Stomach (tissue), 9 donors: Measurements from ENCODE around the gene KIFAP3. TPM values are rescaled to one million over a fixed set of nuclear protein-coding genes. Genes with fewer than 3 reads are reported as not detected.
A peak's percentile ranks its signal among the peaks of the same experiment; 100 is the strongest.
"Not testable (repeated sequence)": the region's sequence is repeated elsewhere in the genome, so short reads cannot be mapped to it uniquely, and the experiment has no call there.

Experiments used
- DNase-seq, 2 donors: peaks; one replicate each; pipeline versions ENCODE4 v3.0.0 to v3.0.0-alpha.2; 2013 to 2019
- H3K27ac ChIP-seq, 5 donors: fragments of 200-600 bp in 4 of 5; sonication (generic) in 4 of 5; one replicate each; pipeline ENCODE4 v1.5.1; 2013 to 2019; ENCODE audit warnings: mild to moderate bottlenecking in 1 of 5, moderate library complexity in 1 of 5
- H3K27me3 ChIP-seq, 3 donors: fragments of 200-600 bp; sonication (generic); one replicate each; pipeline ENCODE4 v1.5.1; 2017 to 2019; ENCODE audit warnings: mixed run types in 1 of 3
- H3K36me3 ChIP-seq, 4 donors: fragments of 200-600 bp; sonication (generic); 1 replicate in 3 of 4; 2 replicates in 1 of 4; pipeline ENCODE4 v1.5.1; 2016 to 2019
- H3K4me1 ChIP-seq, 4 donors: fragments of 200-600 bp; sonication (generic); one replicate each; pipeline ENCODE4 v1.5.1; 2016 to 2019
- H3K4me3 ChIP-seq, 4 donors: fragments of 200-600 bp; sonication (generic) in 3 of 4; one replicate each; pipeline ENCODE4 v1.5.1; 2016 to 2019; ENCODE audit warnings: mild to moderate bottlenecking in 1 of 4
- H3K9me3 ChIP-seq, 4 donors: fragments of 200-600 bp; sonication (generic); one replicate each; pipeline ENCODE4 v1.5.1; 2016 to 2019
- CTCF ChIP-seq, 7 experiments: fragments of 450-650 bp in 4 of 7; fragments of 200-600 bp in 3 of 7; sonication (generic) in 3 of 7; IDR thresholded peaks; one replicate each; pipeline ENCODE4 v1.5.1; 2016 to 2019; ENCODE audit warnings: antibody characterized with exemption in 7 of 7, control low read depth in 2 of 7, mild to moderate bottlenecking in 1 of 7
- EP300 ChIP-seq: sonication (generic); formaldehyde crosslinking; IDR thresholded peaks from one replicate; pipeline ENCODE4 v1.6.1; 2017; ENCODE audit warnings: antibody characterized with exemption
- POLR2A ChIP-seq, 4 donors: fragments of 450-650 bp; IDR thresholded peaks; one replicate each; pipeline ENCODE4 v1.6.1; 2016; ENCODE audit warnings: antibody characterized with exemption in 4 of 4, control low read depth in 2 of 4, mild to moderate bottlenecking in 1 of 4, moderate library complexity in 1 of 4
- POLR2AphosphoS5 ChIP-seq, 3 donors: sonication (generic); formaldehyde crosslinking; IDR thresholded peaks; one replicate each; pipeline ENCODE4 v1.6.1; 2016; ENCODE audit warnings: antibody characterized with exemption in 3 of 3
- WGBS, 5 donors: extraction: QIAGEN DNeasy Blood & Tissue Kit in 3 of 5; methylation state at CpG; one replicate each; pipeline versions ENCODE4 v1.1.5 to v1.1.7; 2013 to 2018; 5-methylcytosine and 5-hydroxymethylcytosine counted together
- intact Hi-C: fragments of 100-400 bp; cut with DNase I; formaldehyde crosslinking; loops from one replicate; pipeline ENCODE4 v1.15.1; 2023; ENCODE audit warnings: low total_unique reads
- polyA plus RNA-seq, 3 donors: library from polyadenylated mRNA; stranded (reverse); fragments of 200-250 nt; gene quantifications; one replicate each; pipeline ENCODE4 v1.2.3, GENCODE V29; 2013
- total RNA-seq, 5 donors: library from RNA; depleted of rRNA; stranded (reverse); fragments of >200 nt; gene quantifications; one replicate each; pipeline versions ENCODE4 v1.1.0 to v1.2.3, GENCODE V29; 2014 to 2016
- donor health status: healthy with polysubstance abuse.
- donor health status: Bipolar disorder and iron deficiency.
- donor health status: healthy.

KIFAP3 gene
- total and polyA plus RNA-seq, 8 donors: 6.3 to 40.9 (median 11.1) TPM

- H3K4me3 ChIP-seq: no peak overlapping the region
- no peaks in the 10 kb centered on the region for H3K4me1 ChIP-seq
- no peaks in the 10 kb centered on the region for H3K9me3 ChIP-seq
- 86 to 91% (median 90%) methylated on average over 5 of the region's 5 CpGs for WGBS, 5 donors
- DNase-seq: no peak
- intact Hi-C loops: no loop called here
- H3K27me3 ChIP-seq: no peaks in the 10 kb centered on the region
- H3K36me3 ChIP-seq: peaks cover 0 to 37% (median 18%) of the 10 kb centered on the region in 4 donors
- TF ChIP-seq POLR2AphosphoS5 (IDR thresholded peaks at IDR 0.05) (no peak), CTCF (IDR thresholded peaks at IDR 0.05) (no peak), EP300 (no peak), POLR2A (IDR thresholded peaks at IDR 0.05) (no peak)
- H3K27ac ChIP-seq: no peak overlapping the region
These were observed 61.6 kb downstream of the KIFAP3 start for GRCh38 chr1:170012920-170013319.

GRCh38 chr1:170010443-170010842, 64.1 kb downstream of the KIFAP3 start:
- H3K9me3 ChIP-seq: no peaks in the 10 kb centered on the region
- no peak overlapping the region for H3K4me3 ChIP-seq
- 25 to 54% (median 36%) methylated on average over 1 of the region's 1 CpG for WGBS, 5 donors
- no peaks in the 10 kb centered on the region for H3K27me3 ChIP-seq
- TF ChIP-seq POLR2A (IDR thresholded peaks at IDR 0.05): no peak
- TF ChIP-seq POLR2AphosphoS5 (IDR thresholded peaks at IDR 0.05): no peak
- no peak for TF ChIP-seq EP300
- TF ChIP-seq CTCF (IDR thresholded peaks at IDR 0.05): peak in 1 of 7 experiments; percentile 18
- H3K4me1 ChIP-seq: no peaks in the 10 kb centered on the region
- peak in 1 of 2 donors; percentile 72 for DNase-seq
- intact Hi-C loops: no loop called here
- H3K36me3 ChIP-seq: peaks cover 0 to 22% (median 6%) of the 10 kb centered on the region in 4 donors
- H3K27ac ChIP-seq: no peak overlapping the region

GRCh38 chr1:170009551-170009950, 64.9 kb downstream of the KIFAP3 start:
- H3K4me3 ChIP-seq: no peak overlapping the region
- H3K36me3 ChIP-seq: peaks cover 0 to 15% (median 5%) of the 10 kb centered on the region in 4 donors
- no peak for DNase-seq
- H3K27me3 ChIP-seq: no peaks in the 10 kb centered on the region
- intact Hi-C loops: no loop called here
- TF ChIP-seq CTCF (IDR thresholded peaks at IDR 0.05) (no peak), POLR2AphosphoS5 (IDR thresholded peaks at IDR 0.05) (no peak), POLR2A (IDR thresholded peaks at IDR 0.05) (no peak), EP300 (no peak)
- H3K27ac ChIP-seq: no peak overlapping the region
- H3K4me1 ChIP-seq: no peaks in the 10 kb centered on the region
- 90 to 95% (median 91%) methylated on average over 2 of the region's 2 CpGs for WGBS, 5 donors
- H3K9me3 ChIP-seq: no peaks in the 10 kb centered on the region

- H3K4me1 ChIP-seq: not testable (repeated sequence)
These were observed 65.8 kb downstream of the KIFAP3 start for GRCh38 chr1:170008745-170009144.

GRCh38 chr1:170003270-170003835, 71.1 kb downstream of the KIFAP3 start:
- H3K4me1 ChIP-seq, H3K4me3 ChIP-seq, DNase-seq, H3K9me3 ChIP-seq, intact Hi-C loops, H3K27me3 ChIP-seq, H3K36me3 ChIP-seq, H3K27ac ChIP-seq: not testable (repeated sequence)
- WGBS, 5 donors: 64 to 80% (median 73%) methylated on average over 7 of the region's 7 CpGs

More at GRCh38 chr1:170008745-170009144, 65.8 kb downstream of the KIFAP3 start:
- H3K36me3 ChIP-seq: peaks cover 0 to 10% (median 5%) of the 10 kb centered on the region in 4 donors
- H3K9me3 ChIP-seq, intact Hi-C loops, H3K27me3 ChIP-seq, DNase-seq, H3K4me3 ChIP-seq, H3K27ac ChIP-seq: not testable (repeated sequence)
- WGBS, 5 donors: 95 to 98% (median 96%) methylated on average over 2 of the region's 2 CpGs
